ENCODE data around the gene NTM. TPM values are rescaled to one million over a fixed set of nuclear protein-coding genes. Genes with fewer than 3 reads are reported as not detected.

NTM gene
- total RNA-seq, 1 donor from 2014 or later: not detected

DNA sequence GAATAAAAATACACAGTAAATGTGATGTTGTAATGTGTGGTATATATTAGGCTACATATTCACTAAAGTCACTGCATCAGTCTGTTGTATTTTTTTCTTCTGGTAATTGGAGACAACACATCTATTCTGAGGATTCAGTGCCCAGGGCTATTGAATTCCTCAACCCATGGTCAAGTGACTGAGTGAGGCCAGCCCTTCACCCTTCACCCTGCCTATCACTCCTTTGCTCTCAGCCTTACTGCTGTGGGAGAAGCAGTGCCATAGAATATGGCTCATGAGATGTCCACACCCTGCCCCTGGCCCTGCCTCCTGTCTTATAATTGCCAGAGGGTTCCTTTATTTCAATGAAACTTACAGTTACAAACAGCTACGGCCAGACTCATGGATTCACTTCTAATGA lies 295.6 kb downstream of the NTM start:
- intact Hi-C loops (cut with micrococcal nuclease): no loop called here
- ATAC-seq (ENCODE audit: low read depth): no peak
- no peak overlapping the region for H3K27ac Mint-ChIP-seq
- H3K9me3 Mint-ChIP-seq: no peaks in the 10 kb centered on the region
- no peaks in the 10 kb centered on the region for H3K27me3 Mint-ChIP-seq
- TF ChIP-seq, protein P1, sequence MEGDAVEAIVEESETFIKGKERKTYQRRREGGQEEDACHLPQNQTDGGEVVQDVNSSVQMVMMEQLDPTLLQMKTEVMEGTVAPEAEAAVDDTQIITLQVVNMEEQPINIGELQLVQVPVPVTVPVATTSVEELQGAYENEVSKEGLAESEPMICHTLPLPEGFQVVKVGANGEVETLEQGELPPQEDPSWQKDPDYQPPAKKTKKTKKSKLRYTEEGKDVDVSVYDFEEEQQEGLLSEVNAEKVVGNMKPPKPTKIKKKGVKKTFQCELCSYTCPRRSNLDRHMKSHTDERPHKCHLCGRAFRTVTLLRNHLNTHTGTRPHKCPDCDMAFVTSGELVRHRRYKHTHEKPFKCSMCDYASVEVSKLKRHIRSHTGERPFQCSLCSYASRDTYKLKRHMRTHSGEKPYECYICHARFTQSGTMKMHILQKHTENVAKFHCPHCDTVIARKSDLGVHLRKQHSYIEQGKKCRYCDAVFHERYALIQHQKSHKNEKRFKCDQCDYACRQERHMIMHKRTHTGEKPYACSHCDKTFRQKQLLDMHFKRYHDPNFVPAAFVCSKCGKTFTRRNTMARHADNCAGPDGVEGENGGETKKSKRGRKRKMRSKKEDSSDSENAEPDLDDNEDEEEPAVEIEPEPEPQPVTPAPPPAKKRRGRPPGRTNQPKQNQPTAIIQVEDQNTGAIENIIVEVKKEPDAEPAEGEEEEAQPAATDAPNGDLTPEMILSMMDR (IDR thresholded peaks at IDR 0.05): no peak
- CTCF ChIA-PET: no interaction called here
- POLR2A ChIA-PET: no interaction called here
- no peak for DNase-seq
- no peaks in the 10 kb centered on the region for H3K36me3 Mint-ChIP-seq (ENCODE audit: low read depth)
- peaks cover 6% of the 10 kb centered on the region for H3K4me1 Mint-ChIP-seq
- H3K4me3 Mint-ChIP-seq: no peak overlapping the region

DNA sequence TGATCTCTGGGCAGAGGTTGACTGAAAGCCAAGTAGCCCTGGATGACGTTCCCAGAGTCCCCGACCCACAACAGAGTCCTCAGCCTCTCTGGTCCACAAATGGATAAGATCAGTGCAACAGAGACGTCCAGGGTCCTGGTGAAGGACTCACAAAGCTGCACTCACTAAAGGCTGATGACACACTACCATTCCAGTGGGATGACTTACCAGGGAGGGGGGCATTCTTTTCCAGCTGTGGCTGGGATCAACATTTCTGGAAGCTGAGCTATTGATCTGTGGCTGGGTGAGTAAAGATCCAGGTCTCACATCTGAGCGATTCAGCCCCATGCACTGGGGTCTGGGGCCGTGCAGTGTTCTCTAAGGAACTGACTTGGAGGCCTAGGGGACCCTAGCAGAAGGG lies 296.2 kb downstream of the NTM start:
- Mint-ChIP-seq H3K4me1 (peaks cover 6% of the 10 kb centered on the region), H3K27me3 (no peaks in the 10 kb centered on the region), H3K9me3 (no peaks in the 10 kb centered on the region), H3K36me3 (ENCODE audit: low read depth) (no peaks in the 10 kb centered on the region), H3K27ac (no peak overlapping the region), H3K4me3 (no peak overlapping the region)
- ChIA-PET POLR2A (no interaction called here), CTCF (no interaction called here)
- TF ChIP-seq, protein P1 (IDR thresholded peaks at IDR 0.05): no peak
- DNase-seq (no peak), ATAC-seq (ENCODE audit: low read depth) (no peak)
- intact Hi-C loops (cut with micrococcal nuclease): no loop called here

GRCh38 chr11:131667566-131667965 lies 297.2 kb downstream of the NTM start:
- POLR2A ChIA-PET: no interaction called here
- H3K27ac Mint-ChIP-seq: no peak overlapping the region
- no peaks in the 10 kb centered on the region for H3K27me3 Mint-ChIP-seq
- TF ChIP-seq, protein P1 (IDR thresholded peaks at IDR 0.05): no peak
- no peaks in the 10 kb centered on the region for H3K9me3 Mint-ChIP-seq
- DNase-seq (no peak), ATAC-seq (ENCODE audit: low read depth) (no peak)
- intact Hi-C loops (cut with micrococcal nuclease): no loop called here
- H3K36me3 Mint-ChIP-seq (ENCODE audit: low read depth): no peaks in the 10 kb centered on the region
- peaks cover 6% of the 10 kb centered on the region for H3K4me1 Mint-ChIP-seq
- CTCF ChIA-PET: no interaction called here
- no peak overlapping the region for H3K4me3 Mint-ChIP-seq

- ChIA-PET POLR2A (no interaction called here), CTCF (interaction anchor here (1.0 to 1.4 kb wide), 2 partner anchors 9 to 604 kb away, joined by 3 read pairs; no protein-coding TSS in a partner anchor)
- TF ChIP-seq, protein P1 (IDR thresholded peaks at IDR 0.05): no peak
- H3K27ac Mint-ChIP-seq: no peak overlapping the region
- no peak for DNase-seq
- intact Hi-C loops (cut with micrococcal nuclease): no loop called here
- H3K9me3 Mint-ChIP-seq: no peaks in the 10 kb centered on the region
- H3K4me1 Mint-ChIP-seq: peaks cover 6% of the 10 kb centered on the region
- H3K27me3 Mint-ChIP-seq: no peaks in the 10 kb centered on the region
- ATAC-seq (ENCODE audit: low read depth): no peak
- no peak overlapping the region for H3K4me3 Mint-ChIP-seq
- H3K36me3 Mint-ChIP-seq (ENCODE audit: low read depth): no peaks in the 10 kb centered on the region
These were observed 298.3 kb downstream of the NTM start for GRCh38 chr11:131668500-131669400.

DNA sequence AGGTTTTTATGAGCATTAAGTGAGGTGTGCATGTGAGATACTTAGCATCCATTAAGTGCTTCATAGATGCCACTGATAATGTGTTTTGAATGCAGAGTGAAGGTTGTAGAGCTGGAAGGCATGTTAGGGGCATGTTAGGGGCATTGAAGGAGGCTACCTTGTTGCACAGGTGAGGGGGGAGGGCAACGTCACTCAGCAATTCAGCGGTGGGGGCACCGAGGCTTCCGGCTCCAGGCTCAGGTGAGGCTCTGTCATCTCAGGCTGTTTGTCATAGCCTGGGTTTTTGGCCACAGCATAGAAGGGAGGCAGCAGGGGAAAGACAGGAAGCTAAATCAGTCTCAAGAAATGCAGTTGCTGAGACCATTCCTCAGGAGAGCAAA lies 299.0 kb downstream of the NTM start:
- no peak for DNase-seq
- Mint-ChIP-seq H3K4me3 (no peak overlapping the region), H3K36me3 (ENCODE audit: low read depth) (no peaks in the 10 kb centered on the region), H3K27ac (no peak overlapping the region), H3K4me1 (peaks cover 6% of the 10 kb centered on the region), H3K9me3 (no peaks in the 10 kb centered on the region), H3K27me3 (no peaks in the 10 kb centered on the region)
- TF ChIP-seq, protein P1 (IDR thresholded peaks at IDR 0.05): no peak
- POLR2A ChIA-PET: no interaction called here
- intact Hi-C loops (cut with micrococcal nuclease): no loop called here
- CTCF ChIA-PET: interaction anchor here (1.0 to 1.4 kb wide), 2 partner anchors 9 to 605 kb away, joined by 3 read pairs; no protein-coding TSS in a partner anchor
- no peak for ATAC-seq (ENCODE audit: low read depth)
